ENCODE measurements around the gene GLRX3. TPM values are rescaled to one million over a fixed set of nuclear protein-coding genes. Genes with fewer than 3 reads are reported as not detected.
"Not testable (repeated sequence)": the region's sequence is repeated elsewhere in the genome, so short reads cannot be mapped to it uniquely, and the experiment has no call there.

The GLRX3 gene
- total RNA-seq = 10 to 100 TPM; 31.5 to 39.9 TPM
- total RNA-seq = 35.8 to 82.0 reads per million in 2 donors

GRCh38 chr10:130136226-130137089 lies at the start of gene GLRX3:
GLRX3 (plus strand) TSS chr10:130136391; CDS start chr10:130136421, 30 bp downstream.
- Mint-ChIP-seq H3K4me1 (peaks cover 20% of the 10 kb centered on the region), H3K36me3 (ENCODE audit: low read depth) (no peaks in the 10 kb centered on the region), H3K27ac (peak within 1 kb of the TSS; percentile 87), H3K27me3 (peaks cover 7% of the 10 kb centered on the region), H3K4me3 (peak within 1 kb of the TSS; percentile 96)
- H3K9me3 ChIP-seq (ENCODE audit: control insufficient read depth, low read length, poor library complexity, severe bottlenecking) = no peaks in the 10 kb centered on the region
- DNase-seq (peak; percentile 89 to 92 (median 90)), ATAC-seq (peak; percentile 98)

- H3K4me3 Mint-ChIP-seq; DNase-seq; H3K4me1 Mint-ChIP-seq; H3K9me3 ChIP-seq (ENCODE audit: control insufficient read depth, low read length, poor library complexity, severe bottlenecking); ATAC-seq; H3K36me3 Mint-ChIP-seq (ENCODE audit: low read depth); H3K27ac Mint-ChIP-seq; H3K27me3 Mint-ChIP-seq: not testable (repeated sequence)
These were observed 45.6 kb upstream of the GLRX3 start for GRCh38 chr10:130090565-130090964.

DNA sequence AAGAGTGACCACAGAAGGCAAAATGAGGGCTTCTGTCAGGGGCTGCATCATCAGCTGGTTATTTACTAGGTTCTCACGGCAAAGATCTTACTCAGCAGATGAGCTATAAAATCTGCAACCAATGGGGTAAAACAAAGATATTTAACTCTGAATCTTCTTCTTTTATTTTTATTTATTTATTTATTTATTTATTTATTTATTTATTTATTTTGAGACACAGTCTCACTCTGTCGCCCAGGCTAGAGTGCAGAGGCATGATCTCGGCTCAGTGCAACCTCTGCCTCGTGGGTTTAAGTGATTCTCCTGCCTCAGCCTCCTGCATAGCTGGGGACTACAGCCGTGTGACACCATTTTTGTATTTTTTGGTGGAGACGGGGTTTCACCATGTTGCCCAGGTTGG lies 36.8 kb upstream of the GLRX3 start:
- Mint-ChIP-seq H3K27me3 (no peaks in the 10 kb centered on the region), H3K4me3 (no peak overlapping the region)

DNA sequence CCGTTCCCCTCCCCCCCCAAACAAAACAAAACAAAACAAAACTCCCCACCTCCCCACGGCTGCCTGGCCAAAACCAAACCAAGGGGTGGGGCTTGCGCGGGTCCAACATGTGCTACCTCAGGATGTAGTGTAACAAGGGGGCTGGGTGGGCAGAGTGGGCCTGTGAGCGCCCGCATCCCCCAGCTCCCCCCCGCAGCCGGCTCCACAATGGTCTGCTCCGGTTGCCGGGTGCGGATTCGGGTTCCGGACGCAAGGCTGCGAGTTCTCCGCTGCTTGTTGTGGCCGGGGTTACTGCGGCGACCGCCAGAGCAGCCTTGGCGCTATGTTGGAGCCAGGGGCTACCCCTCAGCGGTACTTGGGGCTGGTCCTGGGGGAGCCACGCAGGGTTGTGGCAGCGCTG lies 30.5 kb upstream of the GLRX3 start:
- ATAC-seq = no peak
- Mint-ChIP-seq H3K4me3 (no peak overlapping the region), H3K36me3 (ENCODE audit: low read depth) (no peaks in the 10 kb centered on the region), H3K27ac (no peak overlapping the region), H3K4me1 (peaks cover 34% of the 10 kb centered on the region), H3K27me3 (no peaks in the 10 kb centered on the region)
- no peaks in the 10 kb centered on the region for H3K9me3 ChIP-seq (ENCODE audit: control insufficient read depth, low read length, poor library complexity, severe bottlenecking)
- no peak for DNase-seq

More for the DNA sequence above, 36.8 kb upstream of the GLRX3 start:
- no peak for DNase-seq
- ATAC-seq = no peak
- no peaks in the 10 kb centered on the region for H3K4me1 Mint-ChIP-seq
- no peak overlapping the region for H3K27ac Mint-ChIP-seq
- H3K9me3 ChIP-seq (ENCODE audit: control insufficient read depth, low read length, poor library complexity, severe bottlenecking) = no peaks in the 10 kb centered on the region
- H3K36me3 Mint-ChIP-seq (ENCODE audit: low read depth) = no peaks in the 10 kb centered on the region

- Mint-ChIP-seq H3K4me1 (peaks cover 44% of the 10 kb centered on the region), H3K27ac (peak overlapping the region; percentile 96), H3K4me3 (peak overlapping the region; percentile 63)
- peak in 1 of 3 donors; percentile 27 for DNase-seq
- ATAC-seq; H3K36me3 Mint-ChIP-seq (ENCODE audit: low read depth); H3K27me3 Mint-ChIP-seq; H3K9me3 ChIP-seq (ENCODE audit: control insufficient read depth, low read length, poor library complexity, severe bottlenecking): not testable (repeated sequence)
These were observed 28.0 kb upstream of the GLRX3 start for GRCh38 chr10:130108146-130108545.

DNA sequence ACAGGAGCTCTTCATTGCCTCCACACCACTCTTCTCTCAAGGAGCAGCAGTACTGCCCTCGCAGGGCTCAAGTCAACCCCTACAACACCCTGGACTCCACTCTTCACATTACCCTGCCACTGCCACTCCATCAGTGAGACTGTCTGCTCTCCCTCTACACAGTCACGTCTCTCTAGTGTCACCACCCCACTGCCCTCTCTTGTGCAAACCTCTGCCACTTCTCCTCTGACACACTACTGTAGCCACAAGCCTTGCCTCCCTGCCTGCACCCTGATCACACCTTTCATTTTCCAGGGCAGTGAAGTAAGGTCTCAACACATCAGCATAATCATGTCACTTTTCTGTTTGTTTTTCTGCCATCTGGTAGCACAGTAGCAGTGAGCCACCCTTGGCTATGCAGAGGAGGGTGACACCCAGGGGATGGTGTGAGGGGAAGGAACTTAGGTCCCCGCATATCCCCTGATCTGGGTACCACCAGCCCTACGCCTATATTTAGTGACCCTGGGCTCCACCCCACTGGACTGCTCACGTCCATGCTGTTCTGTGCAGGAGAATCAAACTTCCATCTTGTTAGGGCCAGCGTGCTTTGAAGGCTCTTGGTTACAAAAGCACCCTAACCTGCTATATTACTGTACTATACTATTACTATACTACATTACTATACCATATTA lies 27.1 kb upstream of the GLRX3 start:
- H3K9me3 ChIP-seq (ENCODE audit: control insufficient read depth, low read length, poor library complexity, severe bottlenecking) = no peaks in the 10 kb centered on the region
- H3K27ac Mint-ChIP-seq = peak overlapping the region; percentile 96
- DNase-seq = no peak
- no peaks in the 10 kb centered on the region for H3K36me3 Mint-ChIP-seq (ENCODE audit: low read depth)
- H3K27me3 Mint-ChIP-seq = no peaks in the 10 kb centered on the region
- peaks cover 44% of the 10 kb centered on the region for H3K4me1 Mint-ChIP-seq
- peak overlapping the region; percentile 76 for H3K4me3 Mint-ChIP-seq
- no peak for ATAC-seq

DNA sequence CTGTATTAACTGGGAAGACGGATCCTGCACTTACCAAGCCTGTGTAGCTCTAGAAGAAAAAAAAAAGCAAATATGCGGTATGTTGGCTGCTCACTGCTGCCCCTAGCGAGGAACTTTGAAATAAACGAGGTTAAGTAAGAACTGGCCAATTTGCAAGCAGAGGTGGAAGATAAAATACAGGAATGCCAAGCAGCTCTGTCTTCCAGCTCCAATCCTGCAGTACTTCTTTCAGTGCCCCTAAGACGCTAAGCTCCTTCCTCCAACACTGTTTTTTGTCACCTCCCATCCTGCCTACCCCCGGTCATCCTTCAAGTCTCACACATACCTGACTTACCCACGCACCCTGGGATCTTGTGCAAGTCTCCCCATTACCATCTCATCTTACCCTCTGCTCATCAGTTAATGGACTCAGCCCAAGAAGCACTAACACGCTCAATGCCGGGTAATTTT lies 26.4 kb upstream of the GLRX3 start:
- DNase-seq (peak; percentile 46 to 66 (median 55)), ATAC-seq (no peak)
- H3K27me3 Mint-ChIP-seq = no peaks in the 10 kb centered on the region
- H3K36me3 Mint-ChIP-seq (ENCODE audit: low read depth) = no peaks in the 10 kb centered on the region
- H3K4me1 Mint-ChIP-seq = peaks cover 44% of the 10 kb centered on the region
- no peaks in the 10 kb centered on the region for H3K9me3 ChIP-seq (ENCODE audit: control insufficient read depth, low read length, poor library complexity, severe bottlenecking)
- H3K4me3 Mint-ChIP-seq = peak overlapping the region; percentile 97
- peak overlapping the region; percentile 96 for H3K27ac Mint-ChIP-seq

GRCh38 chr10:130110246-130111112 lies 25.7 kb upstream of the GLRX3 start, which contains the start of gene C10orf143:
C10orf143 (minus strand) TSS chr10:130110830; CDS start chr10:130110772, 58 bp downstream.
- ATAC-seq (peak; percentile 83), DNase-seq (peak; percentile 91 to 99 (median 97))
- H3K27me3 Mint-ChIP-seq = no peaks in the 10 kb centered on the region
- H3K36me3 Mint-ChIP-seq (ENCODE audit: low read depth) = no peaks in the 10 kb centered on the region
- H3K4me3 Mint-ChIP-seq = peak within 1 kb of the TSS; percentile 97
- H3K27ac Mint-ChIP-seq = peak within 1 kb of the TSS; percentile 96
- H3K9me3 ChIP-seq (ENCODE audit: control insufficient read depth, low read length, poor library complexity, severe bottlenecking) = no peaks in the 10 kb centered on the region
- peaks cover 44% of the 10 kb centered on the region for H3K4me1 Mint-ChIP-seq

GRCh38 chr10:130111113-130111851 lies 24.9 kb upstream of the GLRX3 start:
- Mint-ChIP-seq H3K36me3 (ENCODE audit: low read depth) (no peaks in the 10 kb centered on the region), H3K27ac (peak overlapping the region; percentile 96), H3K4me1 (peaks cover 42% of the 10 kb centered on the region), H3K27me3 (no peaks in the 10 kb centered on the region), H3K4me3 (peak overlapping the region; percentile 97)
- ATAC-seq = peak; percentile 84
- H3K9me3 ChIP-seq (ENCODE audit: control insufficient read depth, low read length, poor library complexity, severe bottlenecking) = no peaks in the 10 kb centered on the region
- peak; percentile 85 to 92 (median 87) for DNase-seq

DNA sequence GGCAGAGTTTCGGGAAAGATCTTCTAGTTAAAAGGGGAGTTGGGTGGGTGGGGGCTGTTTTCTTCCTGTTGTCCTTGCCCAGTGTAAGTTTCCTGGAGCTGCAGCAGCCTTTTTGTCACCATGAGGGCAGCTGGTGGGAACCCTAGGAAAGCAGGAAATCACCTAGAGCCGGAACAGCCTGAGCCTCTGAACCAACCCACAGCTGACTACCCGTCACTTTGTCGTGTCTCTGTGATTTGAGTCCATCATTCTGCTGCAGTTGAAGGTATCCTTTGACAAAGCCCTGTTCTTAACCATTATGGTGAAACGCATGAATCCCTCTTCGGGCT lies 24.4 kb upstream of the GLRX3 start:
- Mint-ChIP-seq H3K4me3 (peak overlapping the region; percentile 97), H3K4me1 (peaks cover 38% of the 10 kb centered on the region), H3K27me3 (no peaks in the 10 kb centered on the region), H3K36me3 (ENCODE audit: low read depth) (no peaks in the 10 kb centered on the region), H3K27ac (peak overlapping the region; percentile 96)
- H3K9me3 ChIP-seq (ENCODE audit: control insufficient read depth, low read length, poor library complexity, severe bottlenecking) = no peaks in the 10 kb centered on the region
- no peak for ATAC-seq
- no peak for DNase-seq

DNA sequence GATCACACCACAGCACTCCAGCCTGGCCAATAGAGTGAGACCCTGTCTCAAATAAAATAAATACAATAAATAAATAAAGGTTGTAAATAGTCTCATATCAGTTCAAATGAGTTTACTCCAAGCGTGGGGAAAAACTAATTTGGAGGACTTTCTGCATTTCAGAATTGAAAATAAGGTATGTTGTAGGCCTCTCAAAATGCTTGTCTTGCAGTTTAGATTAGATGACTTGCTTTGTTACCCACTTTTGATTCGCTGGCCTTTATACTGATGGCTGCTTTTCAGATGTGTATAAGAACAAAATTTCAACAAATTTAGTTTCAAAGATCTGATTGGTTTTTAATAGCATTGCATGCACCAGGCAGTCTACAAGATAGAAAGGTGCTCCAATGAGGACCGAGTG lies 23.4 kb upstream of the GLRX3 start:
- ATAC-seq = no peak
- no peak overlapping the region for H3K27ac Mint-ChIP-seq
- no peak overlapping the region for H3K4me3 Mint-ChIP-seq

GRCh38 chr10:130116942-130117341 lies 19.2 kb upstream of the GLRX3 start:
- not testable (repeated sequence) for H3K4me1 Mint-ChIP-seq; H3K9me3 ChIP-seq (ENCODE audit: control insufficient read depth, low read length, poor library complexity, severe bottlenecking); H3K36me3 Mint-ChIP-seq (ENCODE audit: low read depth); DNase-seq; ATAC-seq; H3K27me3 Mint-ChIP-seq; H3K27ac Mint-ChIP-seq; H3K4me3 Mint-ChIP-seq

More for the DNA sequence above, 23.4 kb upstream of the GLRX3 start:
- DNase-seq = no peak
- no peaks in the 10 kb centered on the region for H3K9me3 ChIP-seq (ENCODE audit: control insufficient read depth, low read length, poor library complexity, severe bottlenecking)
- Mint-ChIP-seq H3K36me3 (ENCODE audit: low read depth) (no peaks in the 10 kb centered on the region), H3K4me1 (peaks cover 31% of the 10 kb centered on the region), H3K27me3 (no peaks in the 10 kb centered on the region)

All from T-helper 17 cell (primary cell).